GM23338 (cell line): ENCODE results near the gene ZNF76.

Source experiments
- CTCF ChIP-seq, 2 experiments: fragments of 200-600 bp in 1 of 2; sonication (generic) in 1 of 2; conservative IDR thresholded peaks; 2 replicates each; pipeline versions ENCODE4 v1.5.1 to v1.6.1; 2016 to 2017; ENCODE audit warnings: antibody characterized with exemption in 2 of 2, low read depth in 2 of 2, mild to moderate bottlenecking in 2 of 2, moderate library complexity in 1 of 2
- EZH2 ChIP-seq: fragments of 200-600 bp; sonication (generic); IDR thresholded peaks from one replicate; pipeline ENCODE4 v1.8.0; 2017; ENCODE audit warnings: antibody characterized with exemption, mild to moderate bottlenecking, low read depth; ENCODE audit not compliant: unreplicated experiment
- REST ChIP-seq: IDR thresholded peaks from one replicate; pipeline ENCODE4 v1.6.1; 2018; ENCODE audit warnings: antibody characterized with exemption; ENCODE audit not compliant: unreplicated experiment
- ZNF114 ChIP-seq: fragments of 250-450 bp; sonication (Bioruptor Pico); IDR thresholded peaks from 2 replicates; pipeline ENCODE4 v1.5.0; 2020; ENCODE audit warnings: mild to moderate bottlenecking, moderate library complexity

- no peak for TF ChIP-seq CTCF (conservative IDR thresholded peaks at IDR 0.05; ENCODE audit: low read depth in 2 of 2)
- no peak for TF ChIP-seq EZH2
- no peak for TF ChIP-seq ZNF114
- TF ChIP-seq REST, result no peak
These were observed 68.7 kb downstream of the ZNF76 start for GRCh38 chr6:35328108-35328723.
